MCF 10A (cell line): ENCODE data around the gene BTF3. TPM values are rescaled to one million over a fixed set of nuclear protein-coding genes. Genes with fewer than 3 reads are reported as not detected.

Experiments
- BruUV-seq: library from RNA; stranded (reverse); fragments of 400-500 nt; replicated peaks from 2 replicates; lab custom pipeline; 2021; lab: Mats Ljungman, UMichigan
- CTCF ChIA-PET: fragments of 300-600 bp; sonication (Branson Sonifier 250); formaldehyde crosslinking; extraction: SDS; loops from one replicate; lab custom pipeline; 2021; ENCODE audit warnings: antibody characterized with exemption, inconsistent platforms; lab: Yijun Ruan, JAX
- POLR2A ChIA-PET: fragments of 300-600, 350-650 bp; sonication (Branson Sonifier 250); formaldehyde crosslinking; extraction: SDS; loops from one replicate; lab custom pipeline; 2020; ENCODE audit warnings: antibody characterized with exemption, inconsistent platforms; lab: Yijun Ruan, JAX
- DNase-seq: peaks from one replicate; pipeline ENCODE4 v3.0.0-alpha.2; 2018; ENCODE audit not compliant: unreplicated experiment
- H3K27ac Mint-ChIP-seq: one replicate; pipeline ENCODE4 v1.8.0; 2022; ENCODE audit warnings: mild to moderate bottlenecking, low read depth, mixed read lengths; ENCODE audit not compliant: unreplicated experiment
- H3K27me3 Mint-ChIP-seq: one replicate; pipeline ENCODE4 v1.8.0; 2022; ENCODE audit warnings: mixed read lengths; ENCODE audit not compliant: insufficient read depth, unreplicated experiment
- H3K36me3 Mint-ChIP-seq: one replicate; pipeline ENCODE4 v1.8.0; 2022; ENCODE audit warnings: mild to moderate bottlenecking, moderate library complexity, mixed read lengths; ENCODE audit not compliant: insufficient read depth, unreplicated experiment
- H3K4me1 Mint-ChIP-seq: one replicate; pipeline ENCODE4 v1.8.0; 2022; ENCODE audit warnings: mixed read lengths; ENCODE audit not compliant: insufficient read depth, unreplicated experiment
- H3K4me3 Mint-ChIP-seq: one replicate; pipeline ENCODE4 v1.8.0; 2022; ENCODE audit warnings: mild to moderate bottlenecking, moderate library complexity, mixed read lengths; ENCODE audit not compliant: unreplicated experiment
- H3K9me3 Mint-ChIP-seq: one replicate; pipeline ENCODE4 v1.8.0; 2022; ENCODE audit warnings: mixed read lengths; ENCODE audit not compliant: unreplicated experiment
- CTCF ChIP-seq: fragments of 200-600 bp; IDR thresholded peaks from one replicate; pipeline ENCODE4 v1.8.0; 2022; ENCODE audit warnings: antibody characterized with exemption, mild to moderate bottlenecking; ENCODE audit not compliant: unreplicated experiment
- intact Hi-C: fragments of 100-400 bp; cut with micrococcal nuclease; formaldehyde crosslinking; loops from 2 replicates; pipeline ENCODE4 v1.14.1; 2022
- total RNA-seq: library from RNA; stranded (reverse); gene quantifications from 2 replicates; pipeline ENCODE4 v1.2.3, GENCODE V29; 2022

BTF3 gene
- total RNA-seq, 1 experiment from 2014 or later = 946 TPM

DNA sequence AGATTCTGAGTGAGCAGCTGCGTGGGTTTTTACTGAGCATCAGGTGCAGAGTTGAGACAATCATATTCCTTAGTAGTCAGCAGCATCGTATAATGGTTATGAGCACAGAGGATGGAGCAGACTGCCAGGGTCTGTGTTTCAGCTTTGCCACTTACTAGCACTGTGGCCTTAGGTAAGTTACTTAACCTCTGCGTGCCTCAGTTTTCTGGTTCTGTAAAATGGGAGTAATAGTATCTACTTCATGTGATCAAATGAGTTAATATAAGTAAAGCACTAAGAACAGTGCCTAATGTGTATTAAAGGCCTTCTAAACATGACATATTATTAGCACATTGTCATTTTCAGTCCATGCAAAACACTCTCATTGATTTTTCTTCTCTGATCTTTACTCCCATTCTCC, 4.8 kb upstream of the BTF3 start:
- H3K9me3 Mint-ChIP-seq = no peaks in the 10 kb centered on the region
- H3K27ac Mint-ChIP-seq = no peak overlapping the region
- no TSS peak for BruUV-seq
- peaks cover 5% of the 10 kb centered on the region for H3K4me1 Mint-ChIP-seq
- no peak for DNase-seq
- intact Hi-C loops = no loop called here
- ChIA-PET POLR2A (interaction anchor here (0.7 kb wide), 1 partner anchor 279 kb away, joined by 3 read pairs; no protein-coding TSS in a partner anchor), CTCF (interaction anchor here (1.2 kb wide), 1 partner anchor 40 kb away, joined by 3 read pairs; no protein-coding TSS in a partner anchor)
- no peaks in the 10 kb centered on the region for H3K27me3 Mint-ChIP-seq
- peaks cover 14% of the 10 kb centered on the region for H3K36me3 Mint-ChIP-seq
- no peak overlapping the region for H3K4me3 Mint-ChIP-seq
- TF ChIP-seq CTCF = no peak

GRCh38 chr5:73494721-73495120, 3.5 kb upstream of the BTF3 start:
- peaks cover 5% of the 10 kb centered on the region for H3K4me1 Mint-ChIP-seq
- intact Hi-C loops = no loop called here
- POLR2A ChIA-PET = no interaction called here
- BruUV-seq = no TSS peak
- peaks cover 23% of the 10 kb centered on the region for H3K36me3 Mint-ChIP-seq
- no peak for DNase-seq
- CTCF ChIA-PET = interaction anchor here (0.7 kb wide), 1 partner anchor 44 kb away, joined by 5 read pairs; no protein-coding TSS in a partner anchor
- TF ChIP-seq CTCF = no peak
- no peaks in the 10 kb centered on the region for H3K27me3 Mint-ChIP-seq
- H3K9me3 Mint-ChIP-seq = no peaks in the 10 kb centered on the region
- no peak overlapping the region for H3K4me3 Mint-ChIP-seq
- no peak overlapping the region for H3K27ac Mint-ChIP-seq

DNA sequence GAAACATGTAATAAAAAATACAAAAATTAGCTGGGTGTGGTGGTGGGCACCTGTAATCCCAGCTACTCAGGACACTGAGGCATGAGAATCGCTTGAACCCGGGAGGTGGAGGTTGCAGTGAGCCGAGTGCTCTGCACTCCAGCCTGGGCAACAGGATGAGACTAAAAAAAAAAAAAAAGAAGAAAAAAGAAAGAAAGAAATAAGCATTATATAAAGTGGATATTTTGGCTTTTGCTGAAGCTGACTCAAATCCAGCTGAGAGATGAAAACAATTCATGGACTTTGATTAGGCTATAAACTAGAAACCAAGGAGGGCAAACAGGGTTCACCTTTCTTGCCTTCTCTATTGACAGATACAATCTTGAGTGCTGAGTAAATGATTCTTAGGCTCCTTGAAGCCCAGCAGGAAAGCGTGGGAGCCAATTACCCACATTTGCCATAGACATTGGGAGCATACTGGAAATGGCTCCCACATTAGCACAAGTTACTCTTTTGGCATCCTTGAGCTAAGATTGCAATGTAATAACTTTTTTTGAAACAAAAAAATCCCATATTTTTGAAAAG, 2.4 kb upstream of the BTF3 start:
- H3K9me3 Mint-ChIP-seq = no peaks in the 10 kb centered on the region
- peaks cover 7% of the 10 kb centered on the region for H3K4me1 Mint-ChIP-seq
- POLR2A ChIA-PET = interaction anchor here (0.6 to 6.1 kb wide), 8 partner anchors 10 to 402 kb away, joined by 3 to 84 read pairs (median 14); partner anchors contain the start of genes ANKRA2 and UTP15
- no TSS peak for BruUV-seq
- CTCF ChIA-PET = interaction anchor here (0.7 to 1.5 kb wide), 6 partner anchors 10 to 362 kb away, joined by 3 to 7 read pairs (median 4); no protein-coding TSS in a partner anchor
- H3K27ac Mint-ChIP-seq = no peak overlapping the region
- no peak for DNase-seq
- TF ChIP-seq CTCF = no peak
- H3K36me3 Mint-ChIP-seq = peaks cover 35% of the 10 kb centered on the region
- H3K27me3 Mint-ChIP-seq = no peaks in the 10 kb centered on the region
- H3K4me3 Mint-ChIP-seq = no peak overlapping the region
- intact Hi-C loops = loop anchor here (1.0 kb wide), 1 partner anchor 42 kb away; no protein-coding TSS in a partner anchor

GRCh38 chr5:73496984-73497457, 1.2 kb upstream of the BTF3 start:
- POLR2A ChIA-PET = interaction anchor here (0.7 to 6.1 kb wide), 23 partner anchors 11 to 545 kb away, joined by 3 to 84 read pairs (median 7); partner anchors contain the start of genes ANKRA2, FCHO2, FOXD1 and UTP15
- Mint-ChIP-seq H3K36me3 (peaks cover 46% of the 10 kb centered on the region), H3K27me3 (no peaks in the 10 kb centered on the region), H3K27ac (peak overlapping the region; percentile 61), H3K9me3 (no peaks in the 10 kb centered on the region), H3K4me1 (peaks cover 15% of the 10 kb centered on the region), H3K4me3 (peak overlapping the region; percentile 94)
- peak; percentile 77 for DNase-seq
- CTCF ChIA-PET = interaction anchor here (0.6 to 1.5 kb wide), 17 partner anchors 10 to 896 kb away, joined by 3 to 9 read pairs (median 4); no protein-coding TSS in a partner anchor
- intact Hi-C loops = loop anchor here (1.0 kb wide), 1 partner anchor 43 kb away; no protein-coding TSS in a partner anchor
- no TSS peak for BruUV-seq
- TF ChIP-seq CTCF = peak; percentile 39
